IPS-NIHi7 (cell line): Measurements from ENCODE around the gene TSPAN4.
A peak's percentile ranks its signal among the peaks of the same experiment; 100 is the strongest.

Source experiments
- DNase-seq: peaks from one replicate; pipeline ENCODE4 v3.0.0; 2012; ENCODE audit warnings: mixed read lengths; ENCODE audit errors: extremely low spot score

The TSPAN4 gene

DNA sequence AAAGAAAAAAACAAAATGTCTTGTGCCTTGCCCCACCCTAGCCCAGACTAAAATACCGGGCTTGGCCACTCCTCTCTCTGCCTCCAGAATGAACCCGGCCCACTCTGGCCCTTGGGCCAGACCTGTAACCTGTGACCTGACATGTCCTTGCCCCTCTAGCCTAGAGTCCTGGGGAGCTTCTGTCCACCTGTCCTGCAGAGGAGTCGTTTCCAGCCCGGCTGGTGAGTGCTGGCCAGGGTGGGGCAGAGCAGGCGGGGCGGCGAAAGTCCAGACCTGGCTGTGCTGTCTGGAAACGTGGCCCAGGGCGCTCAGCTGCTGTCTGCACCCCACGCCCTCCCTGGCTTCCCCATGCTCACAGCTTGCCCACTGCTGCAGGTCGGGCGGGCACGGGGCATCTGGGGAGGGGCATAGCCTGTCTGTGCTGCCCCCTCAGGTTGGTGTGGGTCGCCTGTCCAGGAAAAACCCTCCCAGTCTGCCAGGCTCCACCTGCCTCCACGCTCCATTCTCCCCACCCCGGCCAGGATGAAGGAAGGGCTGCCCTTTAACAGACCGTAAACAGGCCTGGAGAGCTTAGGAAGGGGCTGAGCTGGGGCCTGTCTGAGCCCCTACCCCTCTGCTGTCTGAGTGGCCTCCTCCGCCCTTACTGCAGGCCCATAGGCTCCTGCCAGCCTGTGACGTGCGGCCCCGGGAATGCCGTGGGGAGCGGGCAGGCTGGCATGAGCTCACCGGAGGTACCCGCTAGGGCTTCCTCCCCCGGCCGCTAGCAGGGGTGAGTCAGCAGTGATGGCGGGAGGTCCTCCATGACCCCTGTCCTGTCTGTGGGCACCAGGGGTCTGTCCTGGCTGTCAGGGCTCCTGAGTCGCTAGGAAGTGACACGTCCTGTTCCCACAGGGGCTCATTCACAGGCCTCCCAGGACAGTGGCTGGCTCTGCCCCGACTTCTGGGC lies 8.0 kb upstream of the TSPAN4 start:
- DNase-seq: no peak

DNA sequence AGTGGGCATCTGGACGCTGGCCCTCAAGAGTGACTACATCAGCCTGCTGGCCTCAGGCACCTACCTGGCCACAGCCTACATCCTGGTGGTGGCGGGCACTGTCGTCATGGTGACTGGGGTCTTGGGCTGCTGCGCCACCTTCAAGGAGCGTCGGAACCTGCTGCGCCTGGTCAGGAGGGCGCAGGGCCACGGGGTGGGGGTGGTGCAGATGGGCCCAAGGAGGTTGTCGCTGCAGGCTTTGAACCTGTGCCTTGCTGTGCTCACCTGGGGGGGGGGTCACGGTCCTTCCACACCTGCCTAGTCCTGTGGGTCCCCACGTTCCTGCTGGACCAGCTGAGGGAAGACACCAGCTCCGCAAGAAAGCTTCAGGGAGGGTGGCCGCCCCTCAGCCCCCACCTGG lies 6.4 kb upstream of the TSPAN4 start:
- no peak for DNase-seq

GRCh38 chr11:836700-837099 lies 6.0 kb upstream of the TSPAN4 start:
- no peak for DNase-seq

- DNase-seq: no peak
Measured at GRCh38 chr11:837189-837989, 5.3 kb upstream of the TSPAN4 start.

- no peak for DNase-seq
Measured at GRCh38 chr11:837990-838307, 4.7 kb upstream of the TSPAN4 start.

DNA sequence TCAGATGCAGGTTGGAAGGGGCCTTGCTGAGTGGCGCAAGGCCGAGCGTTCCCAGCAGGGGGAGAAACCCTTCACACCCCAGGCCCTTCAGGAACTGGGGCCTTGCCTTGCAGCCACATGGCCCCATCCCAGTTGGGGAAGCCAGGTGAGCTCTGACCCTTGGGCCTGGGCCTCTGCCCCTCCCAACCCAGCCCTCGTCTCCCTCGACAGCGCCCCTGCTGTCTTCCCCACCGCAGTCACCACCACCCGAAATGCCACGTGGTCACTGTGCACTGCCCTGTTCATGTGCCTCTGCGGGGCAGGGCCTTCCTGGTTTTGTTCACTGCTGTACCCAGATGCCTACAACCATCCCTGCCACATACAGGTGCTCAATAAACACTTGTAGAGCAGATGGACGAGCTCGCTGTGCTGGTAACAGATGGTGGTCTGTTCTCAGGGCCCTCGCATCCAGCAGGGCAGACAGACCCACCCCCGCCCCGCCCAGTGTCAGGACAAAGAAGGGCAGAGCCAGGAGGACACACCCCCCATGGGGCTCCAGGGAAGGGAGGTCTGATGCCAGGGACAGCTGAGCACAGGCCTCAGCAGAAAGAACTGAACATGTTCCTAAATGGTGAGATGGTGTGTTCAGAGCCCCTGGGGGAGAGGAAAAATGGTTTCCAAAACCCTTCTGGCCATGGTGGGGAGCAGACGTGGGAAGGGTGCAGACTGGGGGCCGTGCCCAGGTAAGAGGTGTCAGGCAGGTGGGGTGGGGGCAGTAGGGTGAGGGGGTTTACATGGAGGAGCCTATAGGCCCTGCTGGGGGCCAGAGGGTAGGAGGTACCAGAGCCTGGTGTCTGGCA lies 4.0 kb upstream of the TSPAN4 start:
- peak; percentile 58 for DNase-seq

- DNase-seq: no peak
Measured at GRCh38 chr11:839280-839623, 3.4 kb upstream of the TSPAN4 start.

DNA sequence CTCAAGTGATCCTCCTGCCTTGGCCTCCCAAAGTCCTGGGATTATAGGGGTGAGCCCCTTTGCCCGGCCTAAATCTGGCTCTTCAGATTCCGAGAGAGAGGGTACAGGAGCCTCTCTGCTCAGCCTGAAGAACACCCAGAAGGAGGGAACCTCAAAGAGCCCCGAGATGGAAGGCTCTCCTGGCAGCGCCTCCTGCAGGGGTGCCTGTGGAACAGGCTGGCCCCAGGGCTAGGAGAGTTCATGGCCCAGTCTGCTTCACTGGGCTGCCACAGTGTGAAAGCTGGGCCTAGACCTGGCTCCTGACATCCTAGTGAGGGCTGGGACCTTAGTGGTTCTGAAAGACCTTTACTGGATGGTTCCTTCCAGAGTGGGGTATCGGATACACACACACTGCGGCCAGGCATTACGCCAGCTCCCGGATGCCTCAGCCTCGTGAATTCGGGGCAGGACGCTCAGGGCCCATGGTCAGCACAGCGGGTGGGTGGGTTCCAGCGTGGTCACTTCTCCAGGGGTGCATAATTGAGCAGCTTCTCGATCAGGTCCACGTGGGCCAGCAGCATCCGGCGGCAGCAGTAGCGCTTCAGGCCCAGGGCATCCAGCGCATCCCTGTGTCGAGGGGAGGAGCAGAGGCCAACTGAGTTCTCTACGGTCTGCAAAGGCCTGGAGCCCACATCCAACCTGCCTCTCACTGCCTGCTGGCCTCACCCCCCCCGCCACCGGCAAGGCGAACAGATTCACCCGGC lies 2.6 kb upstream of the TSPAN4 start:
- peak; percentile 31 for DNase-seq

- DNase-seq: no peak
Measured at GRCh38 chr11:841981-842369, 677 bp upstream of the TSPAN4 start.

DNA sequence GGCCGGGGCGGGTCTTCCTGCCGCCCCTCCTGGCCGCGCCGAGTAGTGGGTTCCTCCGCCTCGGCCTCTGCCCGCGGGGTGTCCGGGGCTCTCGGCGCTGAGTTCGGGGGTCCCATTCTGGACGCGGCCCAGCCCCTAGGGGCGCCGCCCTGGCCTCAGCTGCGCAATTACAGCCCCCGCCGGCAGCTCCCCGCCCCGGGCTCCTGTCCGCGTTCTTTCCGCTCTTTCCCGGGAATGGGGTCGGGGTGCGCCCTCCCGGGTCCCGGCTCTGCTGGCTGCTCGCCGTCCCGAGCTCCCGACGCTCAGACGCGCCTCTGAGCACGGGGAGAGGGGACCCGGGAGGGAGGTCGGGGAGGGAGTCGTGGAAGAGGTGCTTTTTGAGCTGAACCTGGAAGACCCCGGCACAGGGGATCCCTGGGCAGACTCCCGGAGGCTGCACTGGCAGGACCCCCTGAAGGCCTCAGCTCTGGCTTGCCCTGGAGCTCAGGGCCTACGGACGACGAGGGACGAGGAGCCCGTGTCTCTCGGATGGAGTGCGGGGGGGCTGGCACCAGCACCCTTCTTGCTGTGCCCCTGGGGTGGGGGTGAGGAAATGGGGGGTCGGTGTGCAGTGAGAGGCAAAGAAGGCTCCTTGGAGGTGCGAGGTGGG lies 558 bp downstream of the TSPAN4 start:
- DNase-seq: no peak

DNA sequence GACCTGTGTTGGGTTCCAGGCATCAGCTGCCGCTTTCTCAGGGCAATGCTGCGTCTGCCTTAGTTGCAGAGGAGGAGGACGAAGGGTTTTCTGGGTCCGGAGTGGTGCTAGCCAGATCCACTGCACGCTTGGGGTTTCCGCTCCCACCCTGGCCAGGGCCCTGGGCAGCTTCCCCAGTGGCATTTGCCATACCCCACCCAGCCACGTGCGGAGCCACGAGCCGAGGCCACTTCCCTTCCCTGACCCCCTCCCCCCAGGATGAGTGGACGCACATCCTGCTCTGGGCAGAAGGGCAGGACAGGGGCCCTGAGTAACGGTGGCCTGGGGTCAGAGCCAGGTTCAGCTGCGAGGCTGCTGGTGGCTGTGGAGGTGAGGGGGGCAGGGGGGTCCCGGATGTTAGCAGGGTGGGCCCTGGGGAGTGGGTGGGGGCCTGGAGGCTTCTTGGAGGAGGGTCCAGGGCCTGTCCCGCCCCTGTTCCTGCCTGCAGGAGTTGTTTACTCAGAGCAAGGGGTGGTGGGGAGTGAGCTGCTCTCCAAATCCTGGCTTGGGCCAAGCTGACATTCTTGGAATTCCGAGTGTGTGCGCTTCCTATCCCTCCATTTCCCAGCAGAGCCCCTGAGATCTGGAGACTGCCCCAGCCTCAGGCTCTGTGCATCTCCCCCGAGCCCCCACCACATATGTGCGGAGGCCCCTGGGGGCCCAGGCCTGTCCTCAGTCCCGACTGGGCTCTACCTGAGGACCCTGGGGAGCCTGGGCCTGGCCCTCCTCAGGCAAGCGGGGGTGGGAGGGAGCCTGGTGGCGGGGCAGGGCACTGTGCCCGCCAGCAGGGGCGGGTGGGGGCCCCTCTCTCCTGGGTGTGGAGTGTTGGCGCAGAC lies 1.4 kb downstream of the TSPAN4 start:
- peak; percentile 86 for DNase-seq

DNA sequence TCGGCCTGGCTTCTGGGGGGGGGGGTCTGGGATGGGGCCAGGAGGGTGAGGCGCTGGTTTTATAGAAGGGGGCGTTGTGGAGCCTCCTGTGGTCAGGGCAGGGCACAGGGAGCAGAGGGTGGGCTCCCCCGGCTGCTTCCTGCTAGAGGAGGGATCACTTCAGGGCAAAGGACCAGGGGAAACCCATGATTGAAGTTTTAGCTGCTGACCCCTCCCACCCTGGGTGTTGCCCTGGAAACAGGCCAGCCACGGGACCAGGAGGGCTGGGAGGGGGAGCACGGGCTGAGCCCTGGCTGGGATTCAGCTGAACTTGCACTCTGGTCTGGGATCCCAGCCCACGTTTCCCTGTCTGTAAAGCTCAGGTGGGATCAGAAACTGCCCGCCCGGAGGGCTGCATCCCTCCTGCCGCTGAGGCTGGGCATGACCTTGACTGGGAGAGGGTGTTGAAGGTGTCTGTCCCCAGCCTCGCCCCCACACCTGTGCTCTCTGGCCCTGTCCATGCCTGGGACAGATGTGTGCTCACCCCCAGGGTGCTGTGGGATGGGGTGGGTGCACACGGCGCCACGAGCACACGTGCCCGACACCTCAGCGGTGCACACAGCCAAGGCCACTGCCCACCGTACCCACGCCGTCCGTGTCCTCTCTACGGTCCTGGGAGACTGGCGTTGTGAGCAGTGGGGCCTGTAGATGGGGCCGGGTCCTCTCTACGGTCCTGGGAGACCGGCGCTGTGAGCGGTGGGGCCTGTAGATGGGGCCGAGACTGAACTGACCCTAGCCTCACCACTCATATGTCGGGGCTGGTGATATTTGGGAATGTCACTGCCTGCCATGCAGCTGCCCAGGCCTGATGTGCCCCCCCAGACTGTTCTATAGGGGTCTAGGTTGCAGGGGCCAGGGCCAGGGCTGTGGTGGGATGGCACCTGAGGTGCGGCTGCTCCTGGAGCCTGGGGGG lies 2.3 kb downstream of the TSPAN4 start:
- DNase-seq: peak; percentile 81

GRCh38 chr11:845872-846495 lies 3.3 kb downstream of the TSPAN4 start:
- DNase-seq: no peak

GRCh38 chr11:846496-847098 lies 3.9 kb downstream of the TSPAN4 start:
- DNase-seq: no peak

DNA sequence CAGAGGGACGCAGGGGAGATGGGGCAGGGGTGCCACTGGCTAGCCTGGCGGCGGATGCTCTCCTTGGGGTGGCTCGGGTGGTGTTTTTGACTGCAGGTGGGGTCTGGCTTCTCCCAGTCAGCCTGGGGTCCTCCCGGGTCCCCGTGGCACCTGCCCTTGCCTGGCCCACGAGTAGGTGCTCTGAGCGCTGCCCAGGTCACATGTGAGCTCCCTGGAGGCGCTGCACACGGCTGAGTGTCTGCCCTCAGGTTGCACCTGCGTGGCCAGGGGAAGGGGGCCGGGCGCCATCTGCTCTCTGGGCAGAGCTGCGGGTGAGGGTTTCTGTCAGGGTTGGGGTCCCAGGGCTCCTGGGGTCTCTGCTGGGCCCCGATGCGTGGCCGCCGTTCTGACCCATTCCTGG lies 5.2 kb downstream of the TSPAN4 start:
- no peak for DNase-seq

- DNase-seq: peak; percentile 74
Measured at GRCh38 chr11:848380-848931, 5.8 kb downstream of the TSPAN4 start.

DNA sequence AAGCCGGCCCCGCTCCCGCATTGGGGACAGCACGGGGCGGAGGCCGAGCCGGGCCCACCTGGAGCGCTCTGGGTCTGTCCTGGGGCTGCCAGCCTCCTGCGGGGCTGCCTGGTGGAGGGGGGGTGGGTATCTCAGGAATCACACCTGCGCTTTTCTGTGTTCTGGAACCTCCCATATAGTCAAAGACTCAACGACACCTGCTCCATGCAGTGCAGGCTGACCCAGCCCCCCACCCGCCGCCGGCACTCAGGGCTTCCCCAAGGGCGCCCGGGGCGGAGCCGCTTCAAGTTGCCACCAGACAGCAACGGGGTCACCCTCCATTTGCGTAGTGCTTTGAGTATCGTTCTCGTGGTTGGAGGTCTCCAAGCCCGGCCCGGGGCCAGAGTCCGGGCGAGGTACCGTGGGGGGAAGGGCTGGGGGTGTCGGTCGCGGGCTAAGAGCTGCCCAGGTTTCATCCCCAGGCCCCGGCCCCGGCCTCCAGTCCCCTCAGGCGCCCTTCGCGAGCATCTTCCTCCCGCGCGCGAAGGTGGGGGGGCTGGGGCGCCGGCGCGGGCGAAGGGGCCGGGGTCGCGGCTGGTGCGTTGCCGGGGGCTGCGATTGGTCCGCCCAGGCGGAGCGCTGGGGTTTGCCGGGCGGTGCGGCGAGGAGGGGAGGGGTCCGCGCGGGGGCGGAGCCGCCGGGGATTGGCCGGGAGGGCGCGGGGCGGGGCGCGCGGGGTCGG lies 6.6 kb downstream of the TSPAN4 start:
- DNase-seq: peak; percentile 91
